HG03342 (cell line): Measurements from ENCODE around the gene CACNA1S.

Experiments
- ATAC-seq: cut with Tn5 transposase; IDR thresholded peaks from one replicate; pipeline ENCODE4 v1.9.1; 2021; ENCODE audit warnings: mild to moderate bottlenecking, moderate library complexity; ENCODE audit not compliant: unreplicated experiment

CACNA1S gene

GRCh38 chr1:201119206-201120197, 7.3 kb upstream of the CACNA1S start:
- peak; percentile 49 for ATAC-seq

DNA sequence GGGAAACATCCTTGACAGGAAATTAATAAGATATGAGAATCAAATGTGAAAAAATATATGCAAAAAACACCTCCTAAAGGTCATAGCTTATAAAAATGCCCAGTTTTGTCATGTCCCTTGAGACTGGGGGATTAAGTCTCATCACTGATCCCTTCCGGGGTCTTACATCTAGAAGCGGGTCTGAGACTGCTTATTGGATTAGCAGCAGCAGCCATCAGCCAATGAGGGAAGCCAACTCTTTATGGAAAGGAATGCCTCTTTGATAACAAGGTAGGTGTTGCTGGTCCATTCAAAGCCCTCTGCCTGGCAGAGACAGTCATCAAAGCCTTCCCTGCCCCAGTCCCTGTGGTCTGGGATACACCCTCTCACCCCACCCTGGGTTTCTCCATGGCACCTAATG, 3.9 kb upstream of the CACNA1S start:
- no peak for ATAC-seq

GRCh38 chr1:201115390-201115937, 3.2 kb upstream of the CACNA1S start:
- no peak for ATAC-seq

GRCh38 chr1:201114245-201115131, 2.3 kb upstream of the CACNA1S start:
- peak; percentile 85 for ATAC-seq

DNA sequence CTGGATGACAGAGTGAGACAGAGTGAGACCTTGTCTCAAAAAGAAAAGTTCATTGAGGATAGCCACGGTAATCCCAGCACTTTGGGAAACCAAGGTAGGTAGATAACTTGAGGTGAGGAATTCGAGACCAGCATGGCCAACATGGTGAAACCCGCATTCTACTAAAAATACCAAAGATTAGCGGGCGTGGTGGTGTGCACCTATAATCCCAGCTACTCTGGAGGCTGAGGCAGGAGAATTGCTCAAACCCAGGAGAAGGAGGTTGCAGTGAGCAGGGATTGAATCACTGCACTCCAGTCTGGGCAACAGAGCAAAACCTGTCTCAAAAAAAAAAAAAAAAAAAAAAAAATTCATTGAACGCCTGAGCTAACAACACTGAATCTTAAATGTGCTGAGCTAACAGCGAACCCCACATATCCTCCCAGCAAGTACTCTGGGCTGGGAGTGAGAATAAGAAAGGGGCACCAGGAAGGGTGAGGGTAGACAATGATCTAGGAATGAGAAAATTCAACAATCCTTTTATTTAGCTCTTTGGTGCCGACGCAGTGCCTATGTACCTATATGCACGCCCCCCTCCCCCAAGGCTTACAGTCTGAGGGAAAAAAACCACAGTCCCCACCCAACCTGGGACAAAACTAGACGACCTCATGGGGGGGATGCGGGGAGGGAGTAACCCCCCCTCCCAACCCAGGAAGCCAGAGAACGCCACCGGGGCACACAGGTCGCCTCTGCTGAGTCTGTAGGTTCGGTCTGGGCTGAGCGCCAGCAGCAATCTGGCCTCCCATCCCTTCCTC, 1.4 kb upstream of the CACNA1S start:
- ATAC-seq = no peak

DNA sequence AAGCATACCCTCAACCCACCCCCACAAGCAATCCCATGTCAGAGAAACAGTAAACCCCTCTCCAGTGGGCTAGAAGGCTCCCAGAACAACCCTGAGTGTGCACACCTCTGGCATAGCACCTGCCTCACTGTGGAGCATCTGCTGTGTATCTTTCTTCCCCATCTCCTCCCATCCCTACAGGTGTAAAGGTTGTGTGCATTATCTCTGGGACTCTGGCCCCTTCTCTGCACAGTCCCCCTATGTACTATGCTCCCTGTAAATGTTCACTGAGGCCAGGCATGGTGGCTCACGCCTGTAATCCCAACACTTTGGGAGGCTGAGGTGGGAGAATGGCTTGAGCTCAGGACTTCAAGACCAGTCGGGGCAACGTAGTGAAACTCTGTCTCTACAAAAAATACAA, 700 bp upstream of the CACNA1S start:
- ATAC-seq = no peak

GRCh38 chr1:201111672-201112071, 554 bp downstream of the CACNA1S start:
- no peak for ATAC-seq

DNA sequence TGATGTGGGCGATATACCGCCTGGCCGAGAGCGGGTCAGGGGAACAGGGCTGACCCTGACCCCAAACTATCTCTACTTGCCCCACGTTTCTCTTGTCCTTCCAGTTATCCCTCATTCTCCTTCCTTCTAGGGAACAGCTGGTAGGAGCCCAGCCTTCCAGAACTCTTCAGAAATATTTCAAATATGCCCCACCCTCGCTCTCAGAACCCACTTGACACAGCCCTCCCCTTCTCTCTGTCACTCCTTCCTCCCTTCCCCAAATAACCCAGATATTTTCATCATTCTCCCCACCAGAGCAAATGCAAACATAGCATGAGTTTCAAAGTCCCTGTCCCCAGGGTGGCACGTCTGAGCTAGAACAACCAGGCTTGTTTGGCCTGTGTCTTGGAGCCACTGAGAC, 1.1 kb downstream of the CACNA1S start:
- ATAC-seq = no peak

DNA sequence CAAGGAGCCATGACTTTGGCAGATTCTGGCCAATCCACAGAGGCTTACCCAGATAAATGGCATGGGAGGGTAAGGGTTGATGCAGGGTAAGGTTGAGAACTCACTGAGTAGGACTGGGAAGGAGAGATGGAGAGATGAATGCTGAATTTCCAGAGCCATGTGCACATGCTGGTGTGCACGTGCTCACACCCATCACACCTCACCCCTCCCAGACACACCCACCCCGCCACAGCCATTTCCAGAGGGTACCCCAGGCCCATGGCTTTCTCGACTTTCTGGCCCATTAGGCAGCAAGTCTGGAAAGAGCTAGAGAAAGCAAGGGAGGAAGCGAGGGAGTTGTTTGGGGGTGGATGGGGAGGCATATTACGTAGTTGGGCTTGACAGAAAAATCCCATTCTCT, 1.6 kb downstream of the CACNA1S start:
- no peak for ATAC-seq

DNA sequence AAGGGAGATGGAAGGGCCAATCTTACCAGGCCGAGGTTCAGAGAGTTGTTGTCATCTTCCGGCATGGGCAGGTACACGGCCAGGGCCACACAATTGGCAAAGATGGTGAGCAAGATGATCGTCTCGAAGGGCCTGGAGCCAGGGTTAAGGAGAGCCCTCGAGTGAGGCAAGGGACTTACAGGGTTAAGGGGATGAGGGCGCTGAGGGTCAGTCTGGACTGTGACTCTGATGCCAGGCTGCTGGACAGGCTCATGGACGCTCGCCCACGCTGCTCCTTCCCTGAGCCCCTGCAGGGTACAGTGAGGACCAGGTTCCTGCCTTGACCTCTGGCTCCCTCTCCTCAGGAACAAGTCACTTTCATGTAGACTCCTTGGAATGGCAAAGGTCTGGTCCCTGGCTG, 2.1 kb downstream of the CACNA1S start:
- ATAC-seq = no peak

DNA sequence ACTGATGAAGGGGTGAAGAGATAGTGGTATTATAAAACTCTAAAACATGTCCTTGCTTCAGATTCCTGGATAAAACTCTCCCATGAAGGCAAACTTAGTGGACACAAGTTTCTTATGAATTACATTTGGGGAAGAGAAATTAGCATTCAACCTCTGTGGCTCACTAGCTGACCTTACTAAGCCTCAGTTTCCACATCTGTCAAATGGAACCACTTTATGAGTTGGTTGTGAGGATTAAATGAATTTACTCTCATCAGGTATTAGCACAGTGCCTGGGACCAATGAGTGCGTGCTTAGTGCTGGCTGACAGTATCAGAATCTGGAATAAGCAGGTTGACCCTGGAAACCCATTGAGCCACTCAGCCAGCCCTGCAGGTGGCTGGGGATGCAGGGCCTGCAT, 2.6 kb downstream of the CACNA1S start:
- ATAC-seq = no peak

GRCh38 chr1:201108614-201109013, 3.6 kb downstream of the CACNA1S start:
- no peak for ATAC-seq

- ATAC-seq = no peak
Measured at GRCh38 chr1:201105688-201106087, 6.5 kb downstream of the CACNA1S start.

- no peak for ATAC-seq
Measured at GRCh38 chr1:201104141-201104540, 8.1 kb downstream of the CACNA1S start.

DNA sequence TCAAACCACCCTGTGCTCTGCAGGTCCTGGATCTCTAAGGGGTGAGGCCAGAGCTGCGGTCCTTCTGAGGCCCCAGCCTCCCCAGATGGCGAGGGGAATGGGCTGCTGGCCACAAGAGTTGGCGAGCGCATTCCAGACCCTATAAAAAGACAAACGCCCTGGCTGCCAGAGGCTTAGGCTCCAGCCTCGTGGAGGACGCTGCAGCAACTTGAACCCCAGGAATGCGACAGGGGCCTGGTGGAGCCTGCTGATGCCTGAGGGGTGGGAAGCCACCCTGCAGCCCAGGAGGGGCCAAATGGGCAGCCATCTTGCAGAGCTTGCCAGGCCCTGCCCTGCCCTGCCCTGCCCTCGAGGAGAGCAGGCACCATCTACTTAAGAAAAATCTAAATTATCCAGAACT, 8.6 kb downstream of the CACNA1S start:
- ATAC-seq = no peak

DNA sequence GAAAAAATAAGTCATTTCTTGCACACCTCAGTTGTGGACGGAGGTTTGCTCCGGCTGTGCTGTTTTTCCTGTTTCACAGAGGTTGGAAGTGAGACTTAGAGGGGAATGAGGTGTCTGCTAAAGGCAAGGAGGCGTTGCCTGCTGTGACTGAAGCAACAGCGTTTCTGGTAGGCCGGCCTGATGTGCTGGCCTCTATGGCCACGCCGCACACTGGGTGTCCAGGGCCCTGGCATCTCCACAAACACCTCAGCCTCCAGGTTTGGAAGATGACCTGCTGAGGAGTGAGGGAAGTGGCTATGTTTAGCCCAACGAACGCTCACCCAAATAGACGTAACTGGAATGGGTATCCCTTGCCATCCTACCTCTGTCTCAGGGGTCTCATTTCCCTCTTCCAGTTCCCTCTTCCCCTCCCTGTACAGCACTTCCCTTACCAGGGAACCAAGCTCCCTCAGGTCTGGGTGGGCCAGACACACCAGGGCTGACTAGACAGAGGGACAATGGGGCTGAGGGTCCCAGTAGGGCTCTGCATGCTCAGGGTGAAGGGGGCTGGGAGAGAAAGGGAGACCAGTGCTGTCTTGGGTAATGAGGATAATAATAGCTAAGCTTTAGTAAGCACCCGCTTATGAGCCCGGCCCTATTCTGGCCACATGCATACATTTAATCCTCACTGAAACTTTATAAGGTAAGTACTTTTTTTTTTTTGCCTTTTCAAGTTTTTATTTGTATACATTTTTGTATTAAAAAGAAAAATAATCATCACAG, 11.9 kb downstream of the CACNA1S start:
- ATAC-seq = no peak

- ATAC-seq = no peak
Measured at GRCh38 chr1:201098992-201099677, 13.1 kb downstream of the CACNA1S start.

DNA sequence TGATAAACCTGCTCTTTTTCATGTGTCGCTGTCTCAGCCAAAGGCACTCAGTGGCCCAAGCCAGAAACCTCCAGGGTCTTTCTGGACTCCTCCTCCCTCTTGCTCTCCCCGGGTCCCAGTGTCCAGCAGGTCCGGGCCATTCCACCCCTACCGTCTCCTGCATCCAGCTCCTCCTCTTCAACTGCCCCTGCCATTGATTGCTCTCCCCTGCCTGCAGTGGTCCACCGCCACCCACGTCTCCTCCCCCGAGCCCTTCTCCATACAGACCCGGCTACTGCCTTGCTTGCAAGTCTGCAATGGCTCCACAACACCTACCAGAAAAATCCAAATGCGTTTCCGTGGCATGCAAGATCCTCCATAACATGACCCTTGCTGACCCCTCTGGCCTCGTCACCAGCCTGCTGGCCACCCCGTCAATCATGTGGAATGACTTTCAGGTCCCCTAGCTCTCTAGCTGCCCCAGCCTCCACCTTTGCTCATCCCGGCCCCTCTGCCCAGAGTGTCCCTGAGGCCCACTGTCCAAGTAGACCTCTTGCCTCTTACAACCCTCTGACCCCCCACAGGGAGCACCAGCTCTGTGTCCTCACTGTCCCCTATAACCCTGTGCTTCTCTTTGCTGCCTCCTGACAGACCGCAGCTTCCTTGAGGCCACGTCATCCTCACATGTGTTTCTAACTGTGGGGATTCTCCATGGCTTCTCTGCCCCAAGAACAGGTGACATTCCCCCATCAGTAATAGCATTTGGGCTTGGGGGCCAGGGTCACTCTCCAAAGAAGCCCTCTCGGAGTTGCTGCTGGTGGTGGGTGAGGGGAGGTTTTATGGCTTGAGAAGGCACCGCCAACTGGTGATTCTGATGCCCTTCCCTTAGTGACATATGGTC, 15.0 kb downstream of the CACNA1S start:
- ATAC-seq = no peak
